Body of pancreas (tissue), 4 donors: ENCODE results near the gene ELAVL2. TPM values are rescaled to one million over a fixed set of nuclear protein-coding genes. Genes with fewer than 3 reads are reported as not detected.

Experiments
- ATAC-seq: fragments of 150-250 bp; one replicate; pipeline ENCODE4 v1.9.1; 2016
- DNase-seq, 4 donors: peaks; one replicate each; pipeline ENCODE4 v3.0.0-alpha.2; 2019
- H3K27ac ChIP-seq, 4 donors: fragments of 200-600 bp; sonication (generic); 1 replicate in 3 of 4; 2 replicates in 1 of 4; pipeline versions ENCODE4 v1.5.1 to v1.6.1; 2016 to 2019; ENCODE audit warnings: mild to moderate bottlenecking in 1 of 4, mixed read lengths in 1 of 4, moderate library complexity in 1 of 4
- H3K27me3 ChIP-seq, 2 donors: fragments of 200-600 bp; sonication (generic); one replicate each; pipeline ENCODE4 v1.6.0; 2016; ENCODE audit warnings: mild to moderate bottlenecking in 1 of 2
- H3K36me3 ChIP-seq, 2 donors: fragments of 200-600 bp; sonication (generic); replicated peaks in 1 of 2; 2 replicates each; pipeline ENCODE4 v1.5.1; 2016; ENCODE audit warnings: low read depth in 2 of 2; ENCODE audit not compliant: insufficient read depth in 1 of 2
- H3K4me1 ChIP-seq: fragments of 200-600 bp; sonication (generic); one replicate; pipeline ENCODE4 v1.6.0; 2016
- H3K4me3 ChIP-seq, 2 donors: fragments of 200-600 bp; sonication (generic); 1 replicate in 1 of 2; 2 replicates in 1 of 2; pipeline ENCODE4 v1.5.1; 2016 to 2019
- H3K9me3 ChIP-seq, 3 donors: fragments of 200-600 bp; sonication (generic); 1 replicate in 2 of 3; 2 replicates in 1 of 3; pipeline ENCODE4 v1.5.1; 2016
- POLR2A ChIP-seq, 3 donors: fragments of 450-650 bp; IDR thresholded peaks; one replicate each; pipeline ENCODE4 v1.6.1; 2016; ENCODE audit warnings: antibody characterized with exemption in 3 of 3, mild to moderate bottlenecking in 2 of 3
- WGBS, 2 donors: methylation state at CpG; one replicate each; pipeline ENCODE4 v1.1.5; 2017; 5-methylcytosine and 5-hydroxymethylcytosine counted together
- intact Hi-C: fragments of 100-400 bp; cut with DNase I; formaldehyde crosslinking; loops from one replicate; pipeline ENCODE4 v1.15.1; 2023
- total RNA-seq, 2 donors: library from RNA; depleted of rRNA; stranded (reverse); fragments of >200 nt; gene quantifications; one replicate each; pipeline ENCODE4 v1.1.0, GENCODE V29; 2016
- TF ChIP-seq, protein P1 (sequence below), 7 experiments: fragments of 450-650 bp in 4 of 7; fragments of 200-600 bp in 3 of 7; sonication (generic) in 3 of 7; IDR thresholded peaks; one replicate each; pipeline ENCODE4 v1.5.1; 2016 to 2019; ENCODE audit warnings: antibody characterized with exemption in 7 of 7

Gene ELAVL2
- total RNA-seq, 2 donors from 2014 or later = not detected

DNA sequence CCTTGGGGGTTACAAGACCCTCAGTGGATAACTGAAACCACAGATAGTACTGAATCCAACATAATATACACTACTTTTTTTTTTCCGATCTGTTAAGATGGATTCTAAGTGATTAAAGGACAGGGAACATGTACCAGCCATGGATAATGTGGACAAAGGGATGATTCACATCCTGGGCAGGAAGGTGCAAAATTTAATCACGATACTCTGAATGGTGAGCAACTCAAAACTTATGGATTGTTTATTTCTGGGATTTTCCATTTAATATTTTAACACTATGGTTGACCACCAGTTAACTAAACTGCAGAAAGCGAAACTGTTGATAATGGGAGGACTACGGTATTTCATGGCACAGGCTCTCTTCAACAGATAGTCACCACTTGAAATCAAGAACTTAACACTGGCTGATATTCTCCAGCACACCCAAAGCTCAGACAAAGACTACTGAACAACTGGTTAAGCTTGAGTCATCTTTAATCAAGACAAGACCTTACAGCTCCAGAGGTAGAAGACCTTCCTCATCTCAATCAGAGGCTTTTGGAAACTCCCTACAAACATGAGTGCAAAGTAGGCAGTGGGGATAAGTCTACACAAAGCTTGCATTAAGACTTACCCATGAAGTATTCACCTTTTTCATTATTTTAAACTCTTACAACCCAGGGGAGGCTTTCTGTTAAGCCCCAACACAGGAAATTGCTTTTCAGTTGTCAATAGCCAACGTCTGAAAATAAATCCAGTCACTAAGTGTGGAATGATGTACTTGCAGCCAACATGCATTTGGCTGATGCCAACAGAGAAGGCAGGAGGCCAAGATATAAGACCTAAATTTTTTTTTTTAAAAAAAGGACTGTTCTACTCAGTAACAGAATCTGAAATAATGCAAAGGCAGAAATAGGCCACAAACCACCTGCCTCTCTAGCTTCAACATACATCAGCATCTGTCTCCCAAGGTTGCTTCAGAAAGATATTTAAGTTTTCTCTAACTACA lies 78.7 kb downstream of the ELAVL2 start:
- TF ChIP-seq POLR2A (IDR thresholded peaks at IDR 0.05) = no peak
- TF ChIP-seq, protein P1, sequence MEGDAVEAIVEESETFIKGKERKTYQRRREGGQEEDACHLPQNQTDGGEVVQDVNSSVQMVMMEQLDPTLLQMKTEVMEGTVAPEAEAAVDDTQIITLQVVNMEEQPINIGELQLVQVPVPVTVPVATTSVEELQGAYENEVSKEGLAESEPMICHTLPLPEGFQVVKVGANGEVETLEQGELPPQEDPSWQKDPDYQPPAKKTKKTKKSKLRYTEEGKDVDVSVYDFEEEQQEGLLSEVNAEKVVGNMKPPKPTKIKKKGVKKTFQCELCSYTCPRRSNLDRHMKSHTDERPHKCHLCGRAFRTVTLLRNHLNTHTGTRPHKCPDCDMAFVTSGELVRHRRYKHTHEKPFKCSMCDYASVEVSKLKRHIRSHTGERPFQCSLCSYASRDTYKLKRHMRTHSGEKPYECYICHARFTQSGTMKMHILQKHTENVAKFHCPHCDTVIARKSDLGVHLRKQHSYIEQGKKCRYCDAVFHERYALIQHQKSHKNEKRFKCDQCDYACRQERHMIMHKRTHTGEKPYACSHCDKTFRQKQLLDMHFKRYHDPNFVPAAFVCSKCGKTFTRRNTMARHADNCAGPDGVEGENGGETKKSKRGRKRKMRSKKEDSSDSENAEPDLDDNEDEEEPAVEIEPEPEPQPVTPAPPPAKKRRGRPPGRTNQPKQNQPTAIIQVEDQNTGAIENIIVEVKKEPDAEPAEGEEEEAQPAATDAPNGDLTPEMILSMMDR (IDR thresholded peaks at IDR 0.05) = no peak
- Histone ChIP-seq H3K4me3 (no peak overlapping the region), H3K27me3 (no peaks in the 10 kb centered on the region), H3K9me3 (no peaks in the 10 kb centered on the region), H3K36me3 (no peaks in the 10 kb centered on the region), H3K4me1 (no peaks in the 10 kb centered on the region), H3K27ac (no peak overlapping the region)
- WGBS, 2 donors = 54 to 66% methylated on average over 5 of the region's 5 CpGs
- DNase-seq = no peak
- intact Hi-C loops = no loop called here
- ATAC-seq = no peak

DNA sequence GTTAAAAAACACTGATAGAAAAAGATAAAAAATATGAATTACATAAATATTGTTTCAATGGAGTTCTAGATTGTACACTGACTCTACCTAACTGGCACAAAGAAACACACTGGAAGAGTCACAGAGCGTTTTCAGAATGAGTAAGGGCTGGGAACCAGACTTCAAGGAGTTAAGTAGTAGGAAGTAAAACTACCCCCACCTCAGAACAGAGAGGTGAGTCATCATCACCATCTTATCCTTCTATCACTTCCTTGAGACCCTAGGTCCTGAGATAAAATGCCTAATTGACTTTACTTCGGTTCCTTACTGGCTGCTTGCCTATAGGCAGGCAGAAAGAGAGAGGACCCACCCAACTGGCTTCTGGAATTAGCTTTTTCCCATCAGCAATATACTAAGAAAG lies 79.7 kb downstream of the ELAVL2 start:
- no peaks in the 10 kb centered on the region for H3K4me1 ChIP-seq
- DNase-seq (no peak), ATAC-seq (no peak)
- intact Hi-C loops = no loop called here
- H3K4me3 ChIP-seq = no peak overlapping the region
- WGBS, 2 donors = 36 to 38% methylated on average over 2 of the region's 2 CpGs
- no peaks in the 10 kb centered on the region for H3K36me3 ChIP-seq
- H3K27ac ChIP-seq = no peak overlapping the region
- H3K9me3 ChIP-seq = no peaks in the 10 kb centered on the region
- no peaks in the 10 kb centered on the region for H3K27me3 ChIP-seq
- no peak for TF ChIP-seq POLR2A (IDR thresholded peaks at IDR 0.05)
- TF ChIP-seq, protein P1 (IDR thresholded peaks at IDR 0.05) = no peak

DNA sequence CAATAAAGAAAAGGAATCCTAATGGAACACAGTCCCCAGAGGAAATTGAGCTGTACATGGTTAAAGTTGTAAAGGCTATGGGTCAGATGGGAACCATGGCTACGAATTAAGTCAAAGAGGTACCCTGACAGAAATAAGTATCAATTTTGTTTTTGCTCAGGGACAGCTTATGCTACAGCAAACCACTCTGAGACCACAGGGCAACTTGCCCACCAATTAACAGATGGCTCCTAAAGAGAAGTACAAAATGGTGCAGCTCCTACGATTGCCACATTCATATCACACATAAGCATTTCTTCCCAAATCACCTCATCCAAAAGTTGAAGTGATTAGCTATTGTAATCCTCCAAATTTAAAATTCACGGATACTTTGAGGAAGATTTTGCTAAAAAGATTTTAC lies 83.0 kb downstream of the ELAVL2 start:
- intact Hi-C loops = no loop called here
- TF ChIP-seq POLR2A (IDR thresholded peaks at IDR 0.05) = no peak
- TF ChIP-seq, protein P1 (IDR thresholded peaks at IDR 0.05) = no peak
- DNase-seq (no peak), ATAC-seq (no peak)
- Histone ChIP-seq H3K4me1 (no peaks in the 10 kb centered on the region), H3K27ac (no peak overlapping the region), H3K9me3 (no peaks in the 10 kb centered on the region), H3K36me3 (no peaks in the 10 kb centered on the region), H3K27me3 (no peaks in the 10 kb centered on the region), H3K4me3 (no peak overlapping the region)
- 52 to 59% methylated on average over 3 of the region's 3 CpGs for WGBS, 2 donors

DNA sequence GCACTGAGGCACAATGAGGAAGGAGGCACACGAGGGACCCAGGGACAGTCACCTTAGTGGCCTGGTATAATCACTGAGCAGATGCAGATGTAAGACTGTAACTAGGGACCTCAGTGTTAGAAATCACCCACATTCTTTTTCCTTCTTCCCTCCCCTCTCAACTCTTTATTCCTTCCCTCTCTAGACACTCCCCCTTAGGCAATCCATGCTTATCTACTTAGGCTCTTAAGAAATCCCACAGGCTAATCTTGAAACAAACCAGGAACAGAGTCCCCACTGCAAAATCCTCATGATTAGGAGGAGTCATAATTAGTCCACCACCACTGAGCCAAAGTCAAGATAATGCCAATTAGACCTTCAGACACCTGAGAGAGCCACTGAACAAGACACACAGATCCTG lies 84.7 kb downstream of the ELAVL2 start:
- no peaks in the 10 kb centered on the region for H3K36me3 ChIP-seq
- DNase-seq (no peak), ATAC-seq (no peak)
- intact Hi-C loops = no loop called here
- TF ChIP-seq, protein P1 (IDR thresholded peaks at IDR 0.05) = no peak
- TF ChIP-seq POLR2A (IDR thresholded peaks at IDR 0.05) = no peak
- no peak overlapping the region for H3K27ac ChIP-seq
- no peaks in the 10 kb centered on the region for H3K4me1 ChIP-seq
- no peak overlapping the region for H3K4me3 ChIP-seq
- no peaks in the 10 kb centered on the region for H3K9me3 ChIP-seq
- WGBS, 2 donors = 6 to 25% methylated on average over 1 of the region's 1 CpG
- H3K27me3 ChIP-seq = no peaks in the 10 kb centered on the region
